Stimulated activated CD4-positive, alpha-beta T cell treated with anti-CD3 and anti-CD28 coated beads, Interleukin-12 subunit alpha, Interleukin-12 subunit beta, amount 100 ng/mL, for 48 hours (primary cell): Measurements from ENCODE around the gene ZNF30.
"Not testable (repeated sequence)": the region's sequence is repeated elsewhere in the genome, so short reads cannot be mapped to it uniquely, and the experiment has no call there.

Source experiments
- DNase-seq, 3 donors: peaks; one replicate each; pipeline ENCODE4 v3.0.0-alpha.2; 2020; ENCODE audit warnings: low read depth in 2 of 3, low spot score in 1 of 3

Gene ZNF30

GRCh38 chr19:34926685-34927375 lies at the start of gene ZNF30:
ZNF30 (plus strand) TSS chr19:34926903; CDS start chr19:34929948, 3,045 bp downstream.
- peak; percentile 67 to 80 (median 76) for DNase-seq

- DNase-seq: no peak
Measured at GRCh38 chr19:34879563-34879962, 47.1 kb upstream of the ZNF30 start.

- DNase-seq: no peak
Measured at GRCh38 chr19:34880034-34880433, 46.7 kb upstream of the ZNF30 start.

DNA sequence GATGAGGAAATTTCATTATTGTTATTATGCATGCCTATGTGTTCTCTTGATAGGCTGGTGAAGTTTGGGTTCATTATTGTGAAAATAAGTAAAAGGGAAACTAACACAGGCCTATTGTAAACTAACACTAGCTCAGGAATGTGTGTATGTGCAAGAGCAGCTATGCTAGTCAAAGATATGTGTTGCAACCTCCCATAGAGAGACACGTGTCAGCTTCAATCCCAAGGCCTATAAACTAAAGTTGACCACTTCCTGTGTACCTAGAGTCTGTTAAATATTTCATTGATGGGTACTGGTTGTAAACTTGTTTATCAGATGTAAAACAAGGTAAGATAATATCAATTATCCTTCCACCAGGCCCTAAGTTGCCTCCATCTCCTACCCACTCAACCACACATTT lies 44.7 kb upstream of the ZNF30 start:
- DNase-seq: no peak

DNA sequence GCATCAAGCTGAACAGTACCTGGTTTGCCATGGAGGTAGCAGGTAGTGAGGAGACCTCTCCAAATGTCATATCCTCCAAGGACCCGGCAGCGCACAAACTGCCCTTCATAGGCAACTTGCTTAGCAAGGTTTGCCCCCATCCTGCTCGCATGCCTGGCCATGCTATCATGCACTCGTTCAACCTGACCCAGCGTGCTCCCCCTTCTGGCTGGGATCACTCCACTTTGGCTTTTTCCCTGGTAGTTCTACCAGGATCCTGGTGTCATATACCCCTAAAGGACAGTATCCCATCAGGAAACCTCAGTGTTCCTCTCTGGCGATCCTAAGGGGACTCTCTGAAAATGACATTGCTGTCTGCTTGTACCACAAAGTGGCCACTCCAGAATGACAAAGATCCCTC lies 38.6 kb upstream of the ZNF30 start:
- DNase-seq: no peak

DNA sequence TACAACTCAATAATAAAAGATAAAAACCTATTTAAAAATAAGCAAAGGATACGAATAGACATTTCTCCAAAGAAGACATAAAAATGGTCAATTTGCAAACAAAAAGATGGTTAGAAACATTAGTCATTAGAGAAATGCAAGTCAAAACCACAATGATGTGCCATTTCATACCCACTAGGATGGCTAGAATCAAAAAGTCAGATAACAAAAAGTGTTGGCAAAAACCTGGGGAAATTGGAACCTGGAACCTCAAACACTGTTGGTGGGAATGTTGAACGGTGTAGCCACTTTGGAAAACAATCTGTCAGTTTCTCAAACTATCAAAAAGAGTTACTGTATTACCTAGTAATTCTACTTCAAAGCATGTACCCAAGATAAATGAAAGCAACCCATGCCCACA lies 26.5 kb upstream of the ZNF30 start:
- DNase-seq: no peak

DNA sequence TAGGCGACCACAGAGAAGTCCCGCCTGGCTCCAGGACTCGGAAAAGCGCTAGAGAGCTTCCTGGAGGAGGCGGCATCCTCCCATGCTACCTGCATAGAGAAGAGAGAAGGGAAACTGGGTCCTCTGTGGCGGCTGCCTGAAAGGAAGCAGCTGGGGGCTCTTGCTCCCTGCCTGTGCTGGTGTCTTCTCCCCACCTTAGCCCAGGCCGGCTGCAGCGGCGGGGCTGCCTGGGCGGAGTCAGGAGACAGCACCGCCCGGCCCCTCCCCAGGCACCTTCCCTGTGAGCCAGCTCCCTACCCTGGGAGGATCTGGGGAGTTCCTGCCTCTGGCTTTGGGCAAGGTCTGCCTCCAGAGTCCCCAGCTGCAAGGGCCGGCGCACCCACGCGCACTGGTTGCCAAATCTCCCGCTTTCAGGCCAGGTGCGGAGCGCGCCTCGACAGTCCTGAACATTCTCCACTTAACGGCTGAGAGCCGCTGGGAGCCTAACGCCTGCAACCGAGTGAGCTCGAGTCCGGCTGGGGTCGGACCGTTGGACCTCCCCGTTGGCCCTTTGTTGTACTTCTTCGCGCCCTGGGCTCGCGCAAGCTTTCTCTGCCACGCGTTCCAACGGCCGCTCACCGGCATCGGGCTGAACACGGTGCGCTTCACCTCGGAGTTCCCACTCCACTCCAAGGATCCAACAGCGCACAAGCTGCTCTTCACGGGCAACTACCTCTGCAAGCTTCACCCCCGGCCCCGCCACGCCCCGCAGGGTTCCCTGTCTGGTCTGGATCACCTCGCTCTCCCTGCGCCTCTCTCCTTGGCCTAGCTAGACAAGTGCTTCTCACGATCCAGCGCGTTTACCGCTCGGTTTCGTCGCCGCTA lies 21.8 kb upstream of the ZNF30 start:
- no peak for DNase-seq

DNA sequence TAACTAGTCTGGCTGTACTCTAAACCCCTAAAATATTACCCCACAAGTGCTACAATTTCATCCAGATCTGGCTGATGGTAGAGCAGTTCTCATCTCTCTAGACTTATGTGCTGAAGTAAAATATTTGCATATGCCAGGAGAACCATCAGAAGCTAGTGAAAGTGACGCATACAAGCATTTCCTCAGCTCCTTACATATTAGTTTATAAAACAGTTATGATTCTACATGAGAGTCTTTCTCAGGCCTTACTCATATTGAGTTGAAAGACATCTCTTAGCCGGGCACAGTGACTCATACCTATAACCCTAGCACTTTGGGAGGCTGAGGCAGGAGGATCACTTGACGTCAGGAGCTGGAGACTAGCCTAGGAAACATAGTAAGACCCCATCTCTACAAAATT lies 15.9 kb upstream of the ZNF30 start:
- no peak for DNase-seq

- DNase-seq: not testable (repeated sequence)
Measured at GRCh38 chr19:34917144-34917543, 9.6 kb upstream of the ZNF30 start.

DNA sequence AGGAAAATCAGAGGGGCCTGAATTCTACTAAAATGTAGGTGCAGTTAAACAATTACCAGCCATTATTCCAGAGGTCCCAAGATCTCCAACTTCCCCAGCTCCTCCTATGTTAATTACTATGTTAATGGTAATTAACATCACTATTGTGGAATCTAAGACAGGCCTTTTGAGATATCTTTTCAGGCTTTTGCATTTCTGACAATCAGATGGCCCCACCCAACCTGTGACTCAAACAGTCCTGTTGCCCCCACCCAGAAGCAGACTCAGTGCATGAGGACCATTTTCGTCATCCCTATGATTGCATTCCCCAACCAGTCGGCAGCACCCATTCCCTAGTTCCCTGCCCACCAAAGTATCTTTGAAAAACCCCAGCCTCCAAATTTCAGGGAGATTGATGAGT lies 8.5 kb upstream of the ZNF30 start:
- no peak for DNase-seq

DNA sequence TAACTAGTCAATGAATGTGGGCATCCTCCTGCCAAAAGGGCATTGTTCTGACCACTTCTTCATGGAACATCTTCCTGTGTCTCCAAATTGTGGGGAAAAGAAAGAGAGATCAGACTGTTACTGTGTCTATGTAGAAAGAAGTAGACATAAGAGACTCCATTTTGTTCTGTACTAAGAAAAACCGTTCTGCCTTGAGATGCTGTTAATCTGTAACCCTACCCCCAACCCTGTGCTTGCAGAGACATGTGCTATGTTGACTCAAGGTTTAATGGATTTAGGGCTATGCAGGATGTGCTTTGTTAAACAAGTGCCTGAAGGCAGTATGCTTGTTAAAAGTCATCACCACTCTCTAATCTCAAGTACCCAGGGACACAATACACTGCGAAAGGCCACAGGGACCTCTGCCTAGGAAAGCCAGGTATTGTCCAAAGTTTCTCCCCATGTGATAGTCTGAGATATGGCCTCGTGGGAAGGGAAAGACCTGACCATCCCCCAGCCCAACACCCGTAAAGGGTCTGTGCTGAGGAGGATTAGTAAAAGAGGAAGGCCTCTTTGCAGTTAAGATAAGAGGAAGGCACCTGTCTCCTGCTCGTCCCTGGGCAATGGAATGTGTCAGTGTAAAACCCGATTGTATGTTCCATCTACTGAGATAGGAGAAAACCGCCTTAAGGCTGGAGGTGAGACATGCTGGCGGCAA lies 6.5 kb upstream of the ZNF30 start:
- DNase-seq: not testable (repeated sequence)

DNA sequence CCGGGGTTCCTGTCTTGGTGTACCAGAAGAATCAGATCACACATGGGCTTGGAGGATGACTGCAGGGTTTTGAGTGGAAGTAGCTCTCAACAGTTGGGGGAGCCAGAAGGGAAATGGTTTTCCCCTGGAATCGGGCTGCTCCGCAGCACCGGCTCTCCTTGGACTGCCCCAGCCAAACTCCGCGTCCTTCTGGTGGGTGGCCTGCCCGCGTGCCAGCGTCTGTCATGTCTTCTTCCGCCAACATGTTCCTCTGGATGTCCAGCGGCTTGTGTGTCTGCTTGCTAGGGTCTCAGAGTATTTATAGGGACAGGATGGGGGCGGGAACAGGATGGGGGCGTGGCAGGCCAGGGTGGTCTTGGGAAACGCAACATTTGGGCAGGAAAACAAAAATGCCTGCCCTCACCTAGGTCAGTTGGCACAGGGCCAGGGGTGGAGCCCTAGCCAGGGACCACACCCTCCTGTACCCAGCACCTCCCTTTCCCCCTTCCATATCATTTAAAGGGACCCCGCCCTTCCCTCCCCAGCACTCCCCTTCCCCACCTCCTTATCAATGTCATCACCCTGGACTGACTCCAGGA lies 1.3 kb upstream of the ZNF30 start:
- no peak for DNase-seq

GRCh38 chr19:34926361-34926684 lies 380 bp upstream of the ZNF30 start:
- no peak for DNase-seq

DNA sequence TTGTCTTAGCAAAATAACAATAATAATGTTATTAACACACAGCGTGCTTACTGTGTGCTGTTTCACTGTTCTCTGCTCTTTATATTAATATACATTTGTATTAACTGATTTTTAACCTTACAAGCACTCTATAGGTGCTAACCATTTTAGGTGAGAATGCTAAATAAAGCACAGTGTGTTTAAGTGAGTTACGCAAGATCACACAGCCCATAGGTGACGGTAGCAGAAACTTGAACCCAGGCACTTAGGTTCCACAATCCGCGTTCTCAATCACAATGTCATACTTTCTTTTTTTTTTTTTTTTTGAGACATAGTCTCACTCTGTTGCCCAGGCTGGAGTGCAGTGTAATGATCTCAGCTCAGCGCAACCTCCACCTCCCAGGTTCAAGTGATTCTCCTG lies 5.8 kb downstream of the ZNF30 start:
- DNase-seq: no peak

DNA sequence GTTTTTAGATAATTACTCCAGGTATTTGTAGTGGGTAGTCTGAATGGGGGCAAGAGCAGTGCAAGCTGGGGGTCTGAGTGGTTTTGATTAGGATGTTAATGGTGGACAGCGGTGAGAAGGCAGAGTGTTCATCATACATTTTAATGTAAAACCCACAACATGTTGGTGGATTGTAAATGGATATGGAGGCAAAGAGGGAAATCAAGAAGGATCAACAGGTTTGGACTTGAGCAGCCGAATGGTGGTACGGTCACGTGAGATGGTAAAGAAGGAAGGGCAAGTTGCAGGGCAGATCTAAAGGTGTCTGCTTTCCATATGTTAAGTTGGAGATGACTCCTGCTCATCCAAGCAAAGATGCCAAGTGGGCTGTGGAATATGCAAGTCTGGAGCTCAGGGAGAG lies 9.5 kb downstream of the ZNF30 start:
- DNase-seq: no peak

GRCh38 chr19:34938886-34939285 lies 12.2 kb downstream of the ZNF30 start:
- no peak for DNase-seq

- no peak for DNase-seq
Measured at GRCh38 chr19:34943861-34944573, 17.3 kb downstream of the ZNF30 start.

GRCh38 chr19:34953092-34953491 lies 26.4 kb downstream of the ZNF30 start:
- no peak for DNase-seq

DNA sequence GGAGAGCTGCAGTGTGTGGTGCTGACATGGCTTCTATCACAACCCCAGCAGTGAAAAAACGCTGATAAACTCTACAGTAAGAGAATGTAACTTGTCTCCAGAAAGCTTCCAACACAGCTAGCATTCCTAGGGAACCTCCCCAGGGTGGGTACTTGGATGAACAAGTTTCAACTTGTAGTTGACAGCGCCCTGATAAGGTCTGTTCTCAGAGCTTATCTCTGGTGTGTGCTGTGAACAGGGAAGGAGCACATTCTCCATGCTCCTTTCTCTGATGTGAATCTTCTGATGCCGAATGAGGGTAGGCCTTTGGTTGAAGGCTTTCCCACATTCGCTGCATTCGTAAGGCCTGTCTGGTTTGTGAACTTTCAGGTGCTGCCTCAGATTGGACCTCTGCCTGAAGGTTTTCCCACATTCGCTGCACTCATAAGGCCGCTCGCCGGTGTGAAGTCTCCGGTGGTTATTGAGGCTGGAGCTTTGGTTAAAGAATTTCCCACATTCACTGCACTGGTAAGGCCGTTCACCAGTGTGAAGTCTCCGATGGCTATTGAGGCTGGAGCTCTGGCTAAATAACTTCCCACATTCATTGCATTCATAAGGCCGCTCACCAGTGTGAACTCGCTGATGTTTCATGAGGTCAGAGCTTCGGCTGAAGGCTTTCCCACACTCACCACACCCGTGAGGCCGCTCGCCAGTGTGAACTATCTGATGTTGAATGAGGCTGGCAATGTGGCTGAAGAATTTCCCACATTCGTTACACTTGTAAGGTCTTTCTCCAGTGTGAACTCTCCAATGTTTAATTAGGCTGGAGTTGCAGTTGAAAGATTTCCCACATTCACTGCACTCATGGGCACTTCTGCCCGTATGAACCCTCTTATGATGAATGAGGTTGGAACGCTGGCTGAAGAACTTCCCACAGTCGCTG lies 31.4 kb downstream of the ZNF30 start:
- DNase-seq: no peak

- DNase-seq: no peak
Measured at GRCh38 chr19:34959021-34959420, 32.3 kb downstream of the ZNF30 start.
